Prostate gland (tissue), 2 donors: ENCODE measurements around the gene AGPAT4. TPM values are rescaled to one million over a fixed set of nuclear protein-coding genes. Genes with fewer than 3 reads are reported as not detected.

Experiments
- DNase-seq: peaks from one replicate; pipeline ENCODE4 v3.0.0-alpha.2; 2019; ENCODE audit warnings: low spot score
- H3K27ac ChIP-seq, 2 donors: fragments of 200-600 bp; sonication (generic); 2 replicates each; pipeline ENCODE4 v1.5.1; 2017 to 2019
- H3K27me3 ChIP-seq: fragments of 200-600 bp; sonication (generic); replicated peaks from 2 replicates; pipeline ENCODE4 v1.5.1; 2019; ENCODE audit not compliant: insufficient read depth
- H3K36me3 ChIP-seq, 2 donors: fragments of 200-600 bp; sonication (generic); 1 replicate in 1 of 2; 2 replicates in 1 of 2; pipeline versions ENCODE4 v1.5.1 to v1.8.1; 2017 to 2019
- H3K4me1 ChIP-seq: fragments of 200-600 bp; sonication (generic); replicated peaks from 2 replicates; pipeline ENCODE4 v1.5.1; 2019
- H3K4me3 ChIP-seq, 2 donors: fragments of 200-600 bp; sonication (generic); 2 replicates each; pipeline ENCODE4 v1.5.1; 2017 to 2019
- H3K9me3 ChIP-seq: fragments of 200-600 bp; sonication (generic); 2 replicates; pipeline ENCODE4 v1.5.1; 2017
- POLR2A ChIP-seq: fragments of 450-650 bp; IDR thresholded peaks from one replicate; pipeline ENCODE4 v1.6.1; 2016; ENCODE audit warnings: antibody characterized with exemption, mild to moderate bottlenecking
- POLR2AphosphoS5 ChIP-seq: sonication (generic); formaldehyde crosslinking; IDR thresholded peaks from one replicate; pipeline ENCODE4 v1.6.1; 2017; ENCODE audit warnings: antibody characterized with exemption
- WGBS: methylation state at CpG from one replicate; pipeline ENCODE4 v1.1.5; 2018; 5-methylcytosine and 5-hydroxymethylcytosine counted together
- intact Hi-C: fragments of 100-400 bp; cut with DNase I; formaldehyde crosslinking; loops from one replicate; pipeline ENCODE4 v1.14.2; 2022
- total RNA-seq, 2 donors: library from RNA; depleted of rRNA; stranded (reverse); fragments of >200 nt; gene quantifications; one replicate each; pipeline ENCODE4 v1.1.0, GENCODE V29; 2016
- TF ChIP-seq, protein P1 (sequence below), 4 experiments: fragments of 200-600 bp in 2 of 4; fragments of 450-650 bp in 2 of 4; sonication (generic) in 2 of 4; IDR thresholded peaks; 1 replicate in 3 of 4; 2 replicates in 1 of 4; pipeline ENCODE4 v1.5.1; 2016 to 2019; ENCODE audit warnings: antibody characterized with exemption in 4 of 4, mild to moderate bottlenecking in 2 of 4, moderate library complexity in 2 of 4

Gene AGPAT4
- total RNA-seq, 2 donors from 2014 or later: 1.7 to 4.2 TPM

DNA sequence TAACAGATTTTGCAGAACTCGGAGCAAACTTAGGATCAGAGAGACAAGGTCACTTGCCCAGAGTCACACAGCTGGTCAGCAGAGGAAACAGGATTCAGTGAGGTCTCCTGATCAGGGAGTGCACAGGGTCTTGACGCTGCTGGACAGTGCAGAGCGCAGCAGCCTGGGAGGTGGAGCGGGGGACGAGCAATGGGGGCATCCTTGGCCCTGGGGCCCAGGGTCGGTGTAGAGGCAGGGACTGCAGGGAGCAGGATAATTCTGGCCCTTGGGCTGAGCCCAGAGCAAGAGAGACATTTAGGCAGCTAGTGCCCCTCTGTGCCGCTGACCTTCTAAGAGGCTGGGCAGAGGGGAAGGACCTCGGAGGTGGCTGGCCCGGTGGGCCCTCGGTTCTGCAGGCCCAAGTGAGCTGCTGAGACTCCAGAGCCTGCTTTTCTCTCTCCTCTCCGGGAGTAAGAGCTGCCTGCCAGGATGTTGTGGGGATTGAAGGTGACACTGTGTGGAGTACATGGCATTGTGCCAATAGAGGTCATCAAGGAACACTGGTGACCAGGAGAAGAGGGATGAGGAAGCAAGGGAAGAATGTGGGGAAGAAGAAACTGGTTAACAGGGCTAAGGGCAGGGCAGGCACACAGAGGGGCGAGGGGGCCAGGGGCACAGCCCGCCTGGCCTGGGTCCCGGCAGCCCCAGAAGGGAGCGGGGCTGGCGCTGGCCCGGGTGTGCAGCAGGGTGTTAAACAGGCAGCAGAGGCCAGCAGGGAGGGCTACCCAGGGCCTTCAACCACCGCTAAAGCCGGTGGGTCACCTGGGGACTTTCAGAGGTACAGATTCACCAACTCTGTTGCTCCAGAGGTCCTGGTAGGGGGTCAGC lies 122.0 kb downstream of the AGPAT4 start:
- Histone ChIP-seq H3K27ac (no peak overlapping the region), H3K4me1 (no peaks in the 10 kb centered on the region), H3K4me3 (no peak overlapping the region), H3K36me3 (no peaks in the 10 kb centered on the region), H3K9me3 (no peaks in the 10 kb centered on the region), H3K27me3 (no peaks in the 10 kb centered on the region)
- 91% methylated on average over 19 of the region's 19 CpGs for WGBS
- TF ChIP-seq, protein P1, sequence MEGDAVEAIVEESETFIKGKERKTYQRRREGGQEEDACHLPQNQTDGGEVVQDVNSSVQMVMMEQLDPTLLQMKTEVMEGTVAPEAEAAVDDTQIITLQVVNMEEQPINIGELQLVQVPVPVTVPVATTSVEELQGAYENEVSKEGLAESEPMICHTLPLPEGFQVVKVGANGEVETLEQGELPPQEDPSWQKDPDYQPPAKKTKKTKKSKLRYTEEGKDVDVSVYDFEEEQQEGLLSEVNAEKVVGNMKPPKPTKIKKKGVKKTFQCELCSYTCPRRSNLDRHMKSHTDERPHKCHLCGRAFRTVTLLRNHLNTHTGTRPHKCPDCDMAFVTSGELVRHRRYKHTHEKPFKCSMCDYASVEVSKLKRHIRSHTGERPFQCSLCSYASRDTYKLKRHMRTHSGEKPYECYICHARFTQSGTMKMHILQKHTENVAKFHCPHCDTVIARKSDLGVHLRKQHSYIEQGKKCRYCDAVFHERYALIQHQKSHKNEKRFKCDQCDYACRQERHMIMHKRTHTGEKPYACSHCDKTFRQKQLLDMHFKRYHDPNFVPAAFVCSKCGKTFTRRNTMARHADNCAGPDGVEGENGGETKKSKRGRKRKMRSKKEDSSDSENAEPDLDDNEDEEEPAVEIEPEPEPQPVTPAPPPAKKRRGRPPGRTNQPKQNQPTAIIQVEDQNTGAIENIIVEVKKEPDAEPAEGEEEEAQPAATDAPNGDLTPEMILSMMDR (IDR thresholded peaks at IDR 0.05): no peak
- TF ChIP-seq POLR2A (no peak), POLR2AphosphoS5 (no peak)
- intact Hi-C loops: loop anchor here (5.0 kb wide), 1 partner anchor 220 kb away; no protein-coding TSS in a partner anchor
- no peak for DNase-seq

DNA sequence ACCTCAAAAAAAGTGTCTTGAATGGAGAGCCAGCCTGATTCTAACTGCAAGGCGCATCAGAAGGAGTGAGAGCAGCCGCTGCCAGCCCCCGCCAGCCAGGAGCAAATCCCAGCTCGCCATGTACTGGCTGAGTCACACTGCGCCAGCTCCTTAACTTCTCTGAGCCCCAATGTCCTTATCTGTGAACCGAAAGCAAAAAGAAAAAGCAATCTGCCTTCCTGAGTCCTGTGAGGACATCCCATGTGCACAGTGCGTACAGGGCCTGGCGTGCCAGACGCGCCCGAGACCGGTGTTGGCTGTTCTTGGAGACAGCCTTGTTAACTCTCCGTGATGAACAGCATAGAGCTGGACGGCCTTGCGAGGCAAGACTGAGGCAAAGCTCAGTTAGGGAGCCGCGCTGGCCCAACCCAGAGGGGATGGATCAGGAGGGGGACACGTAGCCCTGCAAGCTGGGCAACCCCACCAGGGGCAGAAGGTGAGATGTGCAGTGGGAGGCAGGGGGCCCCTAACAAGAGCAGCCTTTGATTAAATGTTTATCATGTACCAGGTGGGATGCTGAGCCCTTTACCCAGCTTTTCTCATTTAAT lies 122.7 kb downstream of the AGPAT4 start:
- DNase-seq: no peak
- no peaks in the 10 kb centered on the region for H3K4me1 ChIP-seq
- intact Hi-C loops: loop anchor here (5.0 kb wide), 1 partner anchor 221 kb away; no protein-coding TSS in a partner anchor
- WGBS: 95% methylated on average over 18 of the region's 18 CpGs
- TF ChIP-seq POLR2AphosphoS5 (no peak), POLR2A (no peak)
- TF ChIP-seq, protein P1 (IDR thresholded peaks at IDR 0.05): no peak
- no peak overlapping the region for H3K27ac ChIP-seq
- no peak overlapping the region for H3K4me3 ChIP-seq
- H3K36me3 ChIP-seq: no peaks in the 10 kb centered on the region
- H3K9me3 ChIP-seq: no peaks in the 10 kb centered on the region
- H3K27me3 ChIP-seq: no peaks in the 10 kb centered on the region

DNA sequence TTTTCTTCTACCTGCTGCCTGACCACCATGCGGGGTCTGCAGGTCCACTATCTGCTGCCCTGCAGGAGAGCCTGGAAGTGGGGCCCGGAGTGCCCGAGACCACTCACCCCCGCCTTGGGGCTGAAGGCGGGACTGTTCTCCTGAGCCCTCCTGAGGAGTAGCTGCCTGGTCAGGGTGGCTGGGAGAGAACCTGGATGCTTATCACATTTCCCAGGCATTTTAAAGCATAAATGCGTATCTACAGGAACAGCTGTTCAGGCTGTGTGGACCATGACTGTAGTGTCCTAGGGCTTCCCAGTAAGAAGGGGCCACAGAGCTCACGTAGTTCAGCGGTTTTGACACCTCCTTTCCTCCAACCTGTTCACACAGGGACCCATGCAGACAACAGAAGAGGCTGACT lies 123.3 kb downstream of the AGPAT4 start:
- no peak overlapping the region for H3K27ac ChIP-seq
- 93% methylated on average over 8 of the region's 8 CpGs for WGBS
- H3K4me3 ChIP-seq: no peak overlapping the region
- DNase-seq: no peak
- H3K27me3 ChIP-seq: no peaks in the 10 kb centered on the region
- H3K4me1 ChIP-seq: no peaks in the 10 kb centered on the region
- H3K9me3 ChIP-seq: no peaks in the 10 kb centered on the region
- no peak for TF ChIP-seq POLR2AphosphoS5
- TF ChIP-seq, protein P1 (IDR thresholded peaks at IDR 0.05): no peak
- no peak for TF ChIP-seq POLR2A
- intact Hi-C loops: loop anchor here (5.0 kb wide), 1 partner anchor 222 kb away; no protein-coding TSS in a partner anchor
- H3K36me3 ChIP-seq: no peaks in the 10 kb centered on the region

DNA sequence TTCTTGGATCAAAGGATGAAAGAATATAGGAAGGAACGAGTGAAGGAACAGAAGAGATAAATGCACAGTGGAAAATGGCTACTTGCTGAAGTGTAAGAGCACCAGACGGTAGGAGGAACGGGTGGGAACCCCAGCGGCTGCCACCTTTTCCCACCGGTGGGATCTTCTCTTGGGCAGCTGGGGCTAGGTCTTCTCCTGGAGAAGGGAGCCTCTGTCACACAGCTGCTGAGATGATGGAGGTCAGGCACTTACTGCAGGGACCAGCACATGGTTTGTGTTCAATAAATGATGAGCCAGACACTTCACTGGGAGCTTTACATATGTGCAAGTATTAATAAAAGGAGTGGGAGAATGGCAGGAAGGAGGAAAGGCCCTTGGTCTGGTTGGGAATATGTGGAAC lies 123.7 kb downstream of the AGPAT4 start:
- DNase-seq: no peak
- Histone ChIP-seq H3K27me3 (no peaks in the 10 kb centered on the region), H3K27ac (no peak overlapping the region), H3K9me3 (no peaks in the 10 kb centered on the region), H3K4me1 (no peaks in the 10 kb centered on the region), H3K36me3 (no peaks in the 10 kb centered on the region), H3K4me3 (no peak overlapping the region)
- intact Hi-C loops: loop anchor here (5.0 kb wide), 1 partner anchor 222 kb away; no protein-coding TSS in a partner anchor
- WGBS: 95% methylated on average over 5 of the region's 5 CpGs
- TF ChIP-seq POLR2A (no peak), POLR2AphosphoS5 (no peak)
- TF ChIP-seq, protein P1 (IDR thresholded peaks at IDR 0.05): no peak
